PC-3 (cell line): Measurements from ENCODE around the gene PPP6C. TPM values are rescaled to one million over a fixed set of nuclear protein-coding genes. Genes with fewer than 3 reads are reported as not detected.

Source experiments
- ATAC-seq: fragments of 200-7000 bp; cut with Tn5 transposase; 2 replicates; pipeline ENCODE4 v1.9.1; 2020; ENCODE audit warnings: mild to moderate bottlenecking, moderate library complexity
- BruUV-seq: library from RNA; stranded (reverse); fragments of 400-500 nt; replicated peaks from 2 replicates; lab custom pipeline; 2021; lab: Mats Ljungman, UMichigan
- CTCF ChIA-PET: fragments of 300-600 bp; sonication (Branson Sonifier 250); formaldehyde crosslinking; loops from one replicate; lab custom pipeline; 2022; ENCODE audit warnings: antibody characterized with exemption; lab: Charles Lee
- POLR2A ChIA-PET: fragments of 300-600 bp; sonication (Branson Sonifier 250); formaldehyde crosslinking; loops from one replicate; lab custom pipeline; 2022; ENCODE audit warnings: antibody characterized with exemption; ENCODE audit not compliant: unreplicated experiment; lab: Charles Lee
- DNase-seq: peaks from one replicate; pipeline ENCODE4 v3.0.0-alpha.2; 2015
- H2AFZ ChIP-seq: fragments of 300-600 bp; sonication (generic); 2 replicates; pipeline ENCODE4 v1.6.0; 2016; ENCODE audit warnings: antibody characterized with exemption, low read length
- H3F3A ChIP-seq: fragments of 300-600 bp; sonication (generic); one replicate; pipeline ENCODE4 v1.6.0; 2017; ENCODE audit warnings: antibody characterized with exemption, low read length, control low read depth, mild to moderate bottlenecking; ENCODE audit not compliant: unreplicated experiment
- H3K27ac ChIP-seq: fragments of 300-600 bp; sonication (generic); 2 replicates; pipeline ENCODE4 v1.5.1; 2016; ENCODE audit warnings: mild to moderate bottlenecking, low read length
- H3K27me3 ChIP-seq: fragments of 300-600 bp; sonication (generic); 2 replicates; pipeline ENCODE4 v1.6.1; 2016; ENCODE audit warnings: low read length, mixed read lengths
- H3K36me3 ChIP-seq: fragments of 300-600 bp; sonication (generic); 2 replicates; pipeline ENCODE4 v1.6.1; 2016; ENCODE audit warnings: low read depth, mixed run types, low read length, mixed read lengths
- H3K4me1 ChIP-seq: fragments of 300-600 bp; sonication (generic); 2 replicates; pipeline ENCODE4 v1.5.1; 2016; ENCODE audit warnings: low read length; ENCODE audit not compliant: insufficient read depth
- H3K4me2 ChIP-seq: fragments of 300-600 bp; sonication (generic); 2 replicates; pipeline ENCODE4 v1.6.0; 2016; ENCODE audit warnings: low read length
- H3K4me3 ChIP-seq: fragments of 300-600 bp; sonication (generic); 2 replicates; pipeline ENCODE4 v1.5.1; 2016; ENCODE audit warnings: mild to moderate bottlenecking, low read length, mixed read lengths
- H3K79me2 ChIP-seq: fragments of 300-600 bp; sonication (generic); 2 replicates; pipeline ENCODE4 v1.6.1; 2017; ENCODE audit warnings: low read length, mixed read lengths
- H3K9ac ChIP-seq: fragments of 300-600 bp; sonication (generic); 2 replicates; pipeline ENCODE4 v1.6.0; 2016; ENCODE audit warnings: mild to moderate bottlenecking, low read length
- H3K9me2 ChIP-seq: fragments of 300-600 bp; sonication (generic); replicated peaks from 2 replicates; pipeline ENCODE4 v1.6.1; 2016; ENCODE audit warnings: mixed run types, low read length, mixed read lengths
- H3K9me3 ChIP-seq: fragments of 300-600 bp; sonication (generic); 2 replicates; pipeline ENCODE4 v1.6.1; 2016; ENCODE audit warnings: low read length, mixed read lengths
- H4K20me1 ChIP-seq: fragments of 300-600 bp; sonication (generic); 2 replicates; pipeline ENCODE4 v1.6.1; 2016; ENCODE audit warnings: low read length, mixed read lengths
- EZH2 ChIP-seq: fragments of 300-600 bp; sonication (generic); IDR thresholded peaks from one replicate; pipeline ENCODE4 v1.6.1; 2017; ENCODE audit warnings: antibody characterized with exemption, mild to moderate bottlenecking, low read length; ENCODE audit not compliant: unreplicated experiment
- EZH2phosphoT487 ChIP-seq: fragments of 300-600 bp; sonication (generic); IDR thresholded peaks from 2 replicates; pipeline ENCODE4 v1.6.1; 2018; ENCODE audit warnings: mild to moderate bottlenecking, antibody characterized with exemption, low read length, borderline replicate concordance
- intact Hi-C: fragments of 100-400 bp; cut with micrococcal nuclease; formaldehyde crosslinking; loops from 2 replicates; pipeline ENCODE4 v1.9.0; 2023
- total RNA-seq: library from RNA; depleted of rRNA; stranded (reverse); fragments of >200 nt; gene quantifications from 2 replicates; pipeline ENCODE4 v1.2.3, GENCODE V29; 2014
- TF ChIP-seq, protein P1 (sequence below): fragments of 300-600 bp; sonication (generic); conservative IDR thresholded peaks from 2 replicates; pipeline ENCODE4 v1.5.1; 2017; ENCODE audit warnings: antibody characterized with exemption, low read depth, mild to moderate bottlenecking, low read length

Gene PPP6C
- total RNA-seq, 1 experiment from 2014 or later = 16.4 TPM

DNA sequence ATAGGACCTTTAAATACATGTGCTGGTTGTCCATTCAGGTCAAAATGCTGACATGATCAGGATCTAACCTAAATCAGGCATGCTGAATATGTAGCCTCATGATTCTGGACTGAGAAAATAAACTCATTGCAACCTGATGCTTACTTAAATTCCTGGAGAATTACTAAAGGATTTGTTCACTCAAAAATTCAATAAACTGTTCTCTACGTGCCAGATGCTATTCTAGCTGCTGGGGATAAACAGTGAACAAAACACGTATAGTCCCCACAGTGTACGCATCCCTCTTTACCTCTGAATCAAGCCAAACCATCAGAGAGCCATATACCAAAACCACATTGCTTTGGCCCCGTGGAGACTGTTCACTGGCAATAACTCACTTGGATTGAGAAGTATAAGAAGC is 52.4 kb downstream of the PPP6C start:
- Histone ChIP-seq H3K4me1 (no peaks in the 10 kb centered on the region; the same call in 1 of the 2 replicates), H3K9me2 (no peaks in the 10 kb centered on the region), H3F3A (no peaks in the 10 kb centered on the region), H3K36me3 (no peaks in the 10 kb centered on the region), H3K79me2 (peaks cover 5% of the 10 kb centered on the region; the same call in 1 of the 2 replicates), H2AFZ (no peak overlapping the region), H4K20me1 (no peaks in the 10 kb centered on the region), H3K9ac (no peak overlapping the region), H3K27me3 (no peaks in the 10 kb centered on the region), H3K9me3 (no peaks in the 10 kb centered on the region), H3K4me3 (no peak overlapping the region), H3K4me2 (no peak overlapping the region), H3K27ac (no peak overlapping the region)
- ChIA-PET POLR2A (interaction anchor here (0.5 kb wide), 1 partner anchor 156 kb away, joined by 11 read pairs; no protein-coding TSS in a partner anchor), CTCF (no interaction called here)
- DNase-seq = peak; percentile 63
- TF ChIP-seq EZH2 (no peak), EZH2phosphoT487 (no peak)
- TF ChIP-seq, protein P1, sequence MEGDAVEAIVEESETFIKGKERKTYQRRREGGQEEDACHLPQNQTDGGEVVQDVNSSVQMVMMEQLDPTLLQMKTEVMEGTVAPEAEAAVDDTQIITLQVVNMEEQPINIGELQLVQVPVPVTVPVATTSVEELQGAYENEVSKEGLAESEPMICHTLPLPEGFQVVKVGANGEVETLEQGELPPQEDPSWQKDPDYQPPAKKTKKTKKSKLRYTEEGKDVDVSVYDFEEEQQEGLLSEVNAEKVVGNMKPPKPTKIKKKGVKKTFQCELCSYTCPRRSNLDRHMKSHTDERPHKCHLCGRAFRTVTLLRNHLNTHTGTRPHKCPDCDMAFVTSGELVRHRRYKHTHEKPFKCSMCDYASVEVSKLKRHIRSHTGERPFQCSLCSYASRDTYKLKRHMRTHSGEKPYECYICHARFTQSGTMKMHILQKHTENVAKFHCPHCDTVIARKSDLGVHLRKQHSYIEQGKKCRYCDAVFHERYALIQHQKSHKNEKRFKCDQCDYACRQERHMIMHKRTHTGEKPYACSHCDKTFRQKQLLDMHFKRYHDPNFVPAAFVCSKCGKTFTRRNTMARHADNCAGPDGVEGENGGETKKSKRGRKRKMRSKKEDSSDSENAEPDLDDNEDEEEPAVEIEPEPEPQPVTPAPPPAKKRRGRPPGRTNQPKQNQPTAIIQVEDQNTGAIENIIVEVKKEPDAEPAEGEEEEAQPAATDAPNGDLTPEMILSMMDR = no peak
- intact Hi-C loops = no loop called here
- no TSS peak for BruUV-seq
- ATAC-seq = peak; percentile 95

DNA sequence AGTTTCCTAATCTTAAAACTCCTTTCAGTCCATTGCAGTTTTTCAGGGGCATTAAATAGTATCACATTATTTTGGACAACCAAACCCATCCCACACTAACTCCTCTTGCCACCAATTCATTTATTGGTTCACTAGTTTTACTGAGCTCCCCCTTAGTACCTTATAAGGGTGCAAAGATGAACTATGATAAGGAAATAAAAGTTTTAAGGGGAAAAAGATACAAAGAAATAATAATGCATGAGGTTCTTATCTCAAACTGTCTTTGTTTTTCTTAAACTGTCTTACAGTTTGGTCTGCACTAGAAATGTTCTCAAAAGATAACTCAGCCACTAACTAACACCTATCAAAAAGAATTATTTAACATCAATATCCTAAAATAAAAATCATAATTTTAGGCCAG is 54.6 kb downstream of the PPP6C start:
- intact Hi-C loops = no loop called here
- Histone ChIP-seq H3K4me1 (no peaks in the 10 kb centered on the region; the same call in 1 of the 2 replicates), H3K4me3 (no peak overlapping the region), H3K9ac (no peak overlapping the region), H3K4me2 (no peak overlapping the region), H3K79me2 (no peaks in the 10 kb centered on the region), H3K9me2 (no peaks in the 10 kb centered on the region), H4K20me1 (no peaks in the 10 kb centered on the region), H3F3A (no peaks in the 10 kb centered on the region), H2AFZ (no peak overlapping the region), H3K27ac (no peak overlapping the region), H3K27me3 (no peaks in the 10 kb centered on the region), H3K9me3 (no peaks in the 10 kb centered on the region), H3K36me3 (no peaks in the 10 kb centered on the region)
- ATAC-seq = no peak
- no TSS peak for BruUV-seq
- no peak for DNase-seq
- TF ChIP-seq EZH2phosphoT487 (no peak), EZH2 (no peak)
- TF ChIP-seq, protein P1 = no peak
- ChIA-PET POLR2A (no interaction called here), CTCF (no interaction called here)

DNA sequence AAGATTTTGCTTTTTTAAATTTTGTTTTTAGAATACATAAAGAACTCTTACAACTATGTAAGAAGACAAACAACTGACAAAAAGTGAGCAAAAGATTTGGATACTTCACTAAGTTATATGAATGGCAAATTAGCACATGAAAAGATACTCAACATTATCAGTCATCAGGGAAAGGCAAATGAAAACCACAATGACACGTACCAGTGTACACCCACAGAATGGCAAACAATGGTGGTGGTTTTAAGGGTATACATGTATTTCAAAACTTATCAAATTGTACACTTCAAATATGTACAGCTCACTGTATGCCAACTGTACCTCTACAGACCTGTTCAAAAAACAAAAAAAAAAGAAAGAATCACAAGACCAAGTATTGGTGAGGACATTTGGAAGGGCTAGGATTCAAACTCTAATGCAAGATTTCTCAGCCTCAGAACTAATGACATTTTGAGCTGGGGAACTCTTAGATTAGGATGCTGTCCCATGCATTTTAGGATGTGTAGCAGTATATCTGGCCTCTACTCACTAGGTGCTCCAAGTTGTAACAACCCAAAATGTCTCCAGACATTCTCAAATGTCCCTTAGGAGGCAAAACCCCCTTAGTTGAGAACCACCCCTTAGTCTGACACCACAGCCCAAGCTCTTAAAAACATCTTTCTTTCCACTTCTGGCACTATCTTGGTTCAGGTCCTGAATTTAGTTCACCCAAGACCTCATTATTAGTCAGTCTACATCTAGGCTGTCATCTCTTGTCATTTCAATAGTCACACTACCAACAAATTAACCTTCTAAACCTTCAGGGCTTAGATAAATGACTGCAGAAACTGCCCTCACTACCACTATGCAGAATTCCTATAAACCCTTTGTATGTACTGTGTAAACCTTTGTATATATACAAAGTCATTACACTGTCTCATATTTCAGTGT is 55.9 kb downstream of the PPP6C start:
- ChIA-PET CTCF (no interaction called here), POLR2A (no interaction called here)
- H3K4me3 ChIP-seq = no peak overlapping the region
- no peak overlapping the region for H3K9ac ChIP-seq
- H3K9me2 ChIP-seq = no peaks in the 10 kb centered on the region
- H3K36me3 ChIP-seq = no peaks in the 10 kb centered on the region
- no peaks in the 10 kb centered on the region for H4K20me1 ChIP-seq
- no peaks in the 10 kb centered on the region for H3K27me3 ChIP-seq
- H2AFZ ChIP-seq = no peak overlapping the region
- no peak for TF ChIP-seq EZH2
- H3K4me1 ChIP-seq = no peaks in the 10 kb centered on the region; the same call in 1 of the 2 replicates
- no peak for ATAC-seq
- intact Hi-C loops = no loop called here
- H3K4me2 ChIP-seq = no peak overlapping the region
- peak; percentile 22 for DNase-seq
- no peak overlapping the region for H3K27ac ChIP-seq
- no TSS peak for BruUV-seq
- no peaks in the 10 kb centered on the region for H3K79me2 ChIP-seq
- H3F3A ChIP-seq = no peaks in the 10 kb centered on the region
- no peaks in the 10 kb centered on the region for H3K9me3 ChIP-seq
